HT1080 (cell line): ENCODE data around the gene ARHGAP6. TPM values are rescaled to one million over a fixed set of nuclear protein-coding genes. Genes with fewer than 3 reads are reported as not detected.
"Not testable (repeated sequence)": the region's sequence is repeated elsewhere in the genome, so short reads cannot be mapped to it uniquely, and the experiment has no call there.

ENCODE experiments used
- DNase-seq: peaks from one replicate; pipeline ENCODE4 v3.0.0-alpha.2; 2015; ENCODE audit warnings: low read depth
- total RNA-seq: library from RNA; depleted of rRNA; stranded (reverse); fragments of >200 nt; shearing (Covaris generic); gene quantifications from 2 replicates; pipeline ENCODE4 v1.2.3, GENCODE V29; 2014

ARHGAP6 gene
- total RNA-seq, 1 experiment from 2014 or later, result 0.43 TPM

DNA sequence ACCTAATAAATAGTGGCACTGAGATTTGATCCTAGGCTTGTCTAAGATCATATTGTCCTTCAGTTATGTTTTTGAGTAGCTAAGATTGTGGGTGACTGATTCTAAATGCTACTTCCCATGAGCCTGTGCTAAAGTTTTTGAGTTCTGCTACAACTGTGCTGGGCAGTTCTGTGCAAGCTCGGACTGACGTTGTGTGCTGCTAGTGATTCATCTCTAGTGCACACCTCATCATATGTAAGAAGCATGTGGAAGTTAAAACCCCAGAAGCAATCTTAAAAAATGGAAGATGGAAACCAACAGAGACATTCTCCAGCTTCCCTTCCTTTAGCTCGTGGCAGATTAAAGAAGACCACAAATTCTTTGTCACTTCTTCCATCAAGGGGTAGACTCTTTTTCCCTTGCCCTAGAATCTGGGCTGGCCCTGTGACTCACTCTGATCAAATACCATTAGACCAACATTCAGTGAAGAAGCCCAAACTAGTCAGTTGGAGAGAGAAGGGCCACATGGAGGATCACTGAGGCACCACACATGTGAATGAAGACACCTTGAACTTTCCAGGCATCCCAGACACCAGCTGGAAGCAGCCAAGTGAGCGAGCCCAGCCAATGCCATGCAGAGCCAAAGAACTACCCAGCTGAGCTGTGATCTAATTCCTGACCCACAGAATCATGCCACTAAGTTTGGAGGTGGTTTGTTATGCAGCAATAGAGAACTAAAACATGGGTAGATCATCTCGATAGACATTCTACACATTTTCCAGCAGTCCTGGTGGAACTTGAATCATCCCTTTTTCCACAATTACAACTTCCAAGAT lies 16.8 kb downstream of the ARHGAP6 start:
- DNase-seq, result peak; percentile 33

DNA sequence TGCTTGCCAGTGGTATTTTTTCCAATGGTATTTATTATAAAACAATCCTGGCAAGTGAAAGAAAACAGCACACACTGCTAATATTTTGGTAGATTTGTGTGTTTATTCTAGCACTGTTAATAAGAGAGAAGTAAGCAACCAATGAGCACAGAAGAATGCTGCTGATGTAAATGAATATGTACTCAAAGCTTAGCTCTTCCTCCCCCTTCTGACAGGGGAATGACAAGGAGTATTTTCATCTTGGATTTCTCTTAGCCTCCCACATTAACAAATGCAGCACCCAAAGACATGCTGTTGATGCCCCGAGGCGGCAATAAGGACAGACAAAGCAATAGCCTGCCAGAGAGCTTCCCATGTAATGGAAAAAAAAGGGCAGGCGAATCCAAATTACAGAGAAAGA lies 18.6 kb downstream of the ARHGAP6 start:
- DNase-seq, result no peak

DNA sequence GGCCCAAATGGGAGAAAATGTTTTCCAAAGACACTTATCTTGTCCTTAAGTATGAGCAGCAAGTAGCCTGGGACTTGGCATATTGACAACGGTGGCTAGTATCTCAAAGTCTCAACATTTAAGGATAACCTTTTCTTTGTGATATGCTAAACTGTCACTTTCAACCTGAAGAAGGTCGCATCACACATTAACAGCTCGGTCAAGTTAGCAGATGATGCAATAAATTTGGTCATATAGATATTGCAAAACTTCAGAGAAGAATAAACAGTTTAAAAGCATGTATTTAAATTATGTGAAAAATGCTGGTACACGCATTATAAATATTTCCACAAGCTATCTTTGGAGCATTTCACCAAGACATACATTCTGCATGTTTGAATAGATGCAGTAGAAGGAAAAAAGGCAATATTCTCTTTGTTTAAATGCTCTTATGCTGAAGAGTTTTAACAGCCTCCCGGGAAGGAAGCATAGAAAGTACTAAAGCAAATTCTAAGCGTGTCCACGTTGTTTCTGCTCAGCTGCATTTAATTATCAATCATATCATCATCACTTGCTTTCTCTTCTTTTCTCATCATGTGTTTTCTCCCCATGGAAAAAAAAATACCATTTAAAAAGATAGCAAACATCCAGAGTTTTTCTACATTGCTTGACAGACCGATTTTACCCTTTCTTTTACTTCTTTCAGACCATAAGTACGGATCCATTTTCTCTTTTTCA lies 24.2 kb downstream of the ARHGAP6 start:
- DNase-seq, result no peak

DNA sequence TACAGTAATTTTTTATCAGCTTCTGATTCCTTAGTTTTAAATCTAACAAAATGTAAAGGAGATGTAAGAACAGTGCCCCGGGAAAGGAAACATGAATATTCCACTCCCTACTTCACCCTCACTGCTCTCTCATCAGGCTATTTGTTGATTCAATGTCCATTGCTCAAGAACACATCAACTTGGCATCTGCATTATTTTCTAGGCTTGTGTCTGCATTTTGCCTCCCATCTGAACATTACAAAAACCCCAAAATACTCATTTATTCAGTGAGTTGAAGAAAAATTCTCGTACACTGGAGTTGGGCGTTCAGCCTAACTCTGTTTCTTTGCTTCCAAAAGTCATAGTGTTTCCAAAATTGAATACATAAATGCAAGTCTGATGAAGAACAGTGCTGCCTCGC lies 25.6 kb downstream of the ARHGAP6 start:
- DNase-seq, result no peak

DNA sequence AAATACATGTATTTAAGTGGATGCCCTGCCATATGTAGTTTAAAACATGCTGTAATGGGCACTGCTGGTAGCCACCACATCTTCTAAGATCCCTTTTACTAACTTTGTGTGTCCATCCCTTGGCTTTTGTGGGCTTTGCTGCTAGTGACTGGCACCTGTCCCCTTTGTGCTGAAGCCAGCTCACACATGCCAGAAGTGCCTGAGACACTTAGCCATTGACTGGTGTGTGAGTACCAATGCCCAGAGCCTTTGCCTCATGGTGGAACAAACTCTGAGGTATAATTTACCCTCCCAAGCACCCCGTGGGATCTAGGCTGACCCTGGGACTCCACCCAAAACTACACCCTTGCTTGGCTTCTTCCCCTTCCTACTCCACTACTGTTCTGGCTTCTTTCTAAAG lies 33.0 kb downstream of the ARHGAP6 start:
- DNase-seq, result no peak

DNA sequence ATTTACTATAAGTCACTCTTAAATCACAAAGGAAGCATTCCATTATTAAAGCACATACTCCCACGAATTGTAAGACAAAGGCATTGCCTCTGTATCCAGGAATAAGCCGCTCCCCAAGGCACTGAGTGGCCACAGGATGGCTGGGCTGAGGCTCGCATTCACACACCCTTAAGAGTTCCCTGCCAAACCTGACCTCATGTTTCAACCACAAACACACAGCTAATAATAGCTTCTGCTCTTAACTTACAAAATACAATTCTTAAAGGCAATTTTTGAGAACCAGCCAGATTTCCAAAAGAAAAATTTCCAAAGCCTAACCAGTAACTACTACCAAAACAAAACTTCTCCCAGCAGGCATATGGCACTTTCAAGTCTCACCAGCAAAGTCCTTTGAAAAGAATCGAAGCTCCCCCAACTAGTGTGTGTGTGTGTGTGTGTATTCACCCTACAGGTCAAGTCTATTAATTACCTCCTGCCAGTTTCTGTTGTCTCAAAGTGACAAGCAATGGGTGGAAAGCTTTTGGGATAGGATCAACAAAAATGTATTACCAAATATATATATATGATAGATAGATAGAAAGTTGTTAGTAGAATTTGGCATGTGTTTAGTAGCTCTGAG lies 36.0 kb downstream of the ARHGAP6 start:
- DNase-seq, result peak; percentile 26

DNA sequence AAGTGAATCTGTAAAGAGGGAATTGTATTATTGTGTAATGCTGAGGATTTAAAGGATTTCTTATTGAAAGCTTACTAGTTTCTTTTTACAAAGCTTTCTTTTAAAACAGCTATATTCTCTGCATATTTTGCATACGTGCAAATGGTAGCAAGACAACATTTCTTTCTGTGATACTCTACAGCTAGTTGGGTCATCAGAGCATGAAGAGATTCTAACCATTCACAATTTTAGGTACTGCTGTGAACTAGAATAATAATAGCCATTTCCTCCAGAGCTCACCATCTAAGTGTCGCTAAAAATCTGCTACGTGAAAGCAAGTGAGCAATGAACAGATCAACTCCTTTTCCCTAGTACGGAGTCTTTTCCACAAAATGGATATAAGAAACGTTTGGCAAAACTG lies 37.3 kb downstream of the ARHGAP6 start:
- no peak for DNase-seq

DNA sequence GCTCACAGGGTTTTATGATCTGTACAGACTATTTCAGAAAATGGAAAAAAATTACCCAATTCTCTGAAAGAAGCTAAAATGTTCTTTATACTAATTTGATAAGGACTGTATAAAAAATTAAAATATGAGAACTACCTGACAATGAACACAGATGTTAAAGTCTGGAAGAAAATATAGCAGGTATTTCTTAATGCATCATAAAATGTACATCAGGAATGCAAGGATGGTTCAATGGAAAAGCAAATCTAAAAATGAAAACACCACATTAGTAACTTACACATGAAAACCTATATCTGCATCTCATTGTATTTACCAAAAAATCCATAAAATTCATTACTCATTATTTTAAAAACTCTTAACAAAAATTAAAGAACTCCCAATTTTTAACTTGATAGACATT lies 39.4 kb downstream of the ARHGAP6 start:
- DNase-seq, result no peak

DNA sequence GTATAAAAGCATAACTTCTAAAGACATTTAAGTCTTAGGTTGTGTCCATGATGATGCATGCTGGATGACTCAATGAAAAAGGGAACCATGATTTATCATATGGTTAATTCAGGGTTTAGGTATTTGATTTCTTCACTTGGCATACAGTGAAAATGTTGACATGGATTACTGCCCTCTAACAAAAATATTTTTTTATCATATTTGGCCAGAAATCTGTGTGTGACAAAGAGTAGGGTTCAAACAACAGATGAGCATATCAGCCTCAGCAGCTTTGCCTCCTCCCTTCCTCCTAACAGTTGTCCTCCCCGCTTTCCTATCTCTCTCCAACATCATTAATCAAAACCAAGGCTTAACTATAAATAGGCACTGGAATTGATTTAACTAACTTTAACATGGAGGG lies 46.3 kb downstream of the ARHGAP6 start:
- no peak for DNase-seq

DNA sequence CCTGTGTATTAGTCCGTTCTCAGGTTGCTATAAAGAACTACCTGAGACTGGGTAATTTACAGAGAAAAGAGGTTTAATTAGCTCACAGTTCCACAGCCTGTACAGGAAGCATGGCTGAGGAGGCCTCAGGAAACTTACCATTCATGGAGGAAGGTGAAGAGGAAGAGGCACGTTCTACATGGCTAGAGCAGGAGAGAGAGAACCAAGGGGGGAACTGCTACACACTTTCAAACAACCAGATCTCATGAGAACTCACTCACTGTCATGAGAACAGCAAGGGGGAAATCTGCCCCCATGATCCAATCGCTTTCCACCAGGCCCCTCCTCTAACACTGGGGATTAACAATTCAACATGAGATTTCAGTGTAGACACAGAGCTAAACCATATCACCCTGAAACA lies 51.5 kb downstream of the ARHGAP6 start:
- DNase-seq, result not testable (repeated sequence)

DNA sequence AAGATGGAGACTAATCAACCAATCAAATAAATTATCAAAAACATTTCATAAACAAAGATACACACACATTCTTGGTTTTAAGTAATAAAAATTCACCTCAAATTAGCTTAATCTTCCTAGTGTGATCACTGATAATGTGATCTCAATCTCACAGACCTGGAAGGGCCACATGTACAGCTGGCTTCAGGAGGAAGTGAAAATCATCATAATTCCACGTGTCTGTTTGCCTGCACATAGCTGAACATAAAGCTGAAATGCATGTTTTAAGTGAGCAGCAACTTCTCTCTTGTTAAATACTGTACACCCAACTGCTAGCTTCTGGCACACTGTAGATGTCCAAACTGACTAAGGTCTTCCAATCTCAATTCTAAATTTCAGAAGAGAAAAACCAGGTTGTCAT lies 53.8 kb downstream of the ARHGAP6 start:
- DNase-seq, result no peak

DNA sequence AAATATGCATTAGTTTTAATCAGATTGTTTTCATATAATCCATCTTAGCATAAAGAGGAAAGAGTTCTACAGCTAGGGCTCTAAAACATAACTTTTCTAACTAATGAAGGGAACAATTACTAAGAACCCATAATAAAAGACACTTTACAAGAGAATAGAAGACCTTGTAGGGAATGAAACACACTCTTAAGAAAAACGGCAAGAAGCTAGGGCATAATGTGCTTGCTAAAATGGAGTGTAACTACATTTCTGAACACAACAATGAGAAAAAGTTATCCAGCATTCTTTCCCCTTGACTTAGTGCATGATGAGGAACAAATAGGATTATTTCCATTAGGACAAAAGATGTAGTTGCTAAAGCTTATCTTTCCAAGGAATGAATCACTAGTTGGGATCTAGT lies 54.6 kb downstream of the ARHGAP6 start:
- DNase-seq, result no peak

DNA sequence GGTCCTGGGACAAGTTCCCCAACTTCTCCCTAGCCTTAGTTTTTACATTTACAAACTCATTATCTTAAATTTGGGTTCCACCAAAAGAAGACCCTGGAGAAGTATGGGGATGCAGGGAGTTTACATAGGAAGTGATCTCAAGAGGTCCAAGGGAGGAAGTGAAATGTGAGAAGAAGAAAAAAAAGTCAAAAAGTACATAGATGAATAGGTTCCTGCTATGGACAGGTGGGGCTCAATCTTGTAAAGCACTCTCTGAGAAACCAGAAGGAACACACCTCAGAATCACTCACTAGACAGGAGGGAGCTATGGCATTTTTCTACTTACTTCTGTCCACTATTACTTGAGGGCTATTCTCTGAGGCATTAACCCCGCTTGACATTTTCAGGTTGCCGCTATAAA lies 56.6 kb downstream of the ARHGAP6 start:
- DNase-seq, result no peak

DNA sequence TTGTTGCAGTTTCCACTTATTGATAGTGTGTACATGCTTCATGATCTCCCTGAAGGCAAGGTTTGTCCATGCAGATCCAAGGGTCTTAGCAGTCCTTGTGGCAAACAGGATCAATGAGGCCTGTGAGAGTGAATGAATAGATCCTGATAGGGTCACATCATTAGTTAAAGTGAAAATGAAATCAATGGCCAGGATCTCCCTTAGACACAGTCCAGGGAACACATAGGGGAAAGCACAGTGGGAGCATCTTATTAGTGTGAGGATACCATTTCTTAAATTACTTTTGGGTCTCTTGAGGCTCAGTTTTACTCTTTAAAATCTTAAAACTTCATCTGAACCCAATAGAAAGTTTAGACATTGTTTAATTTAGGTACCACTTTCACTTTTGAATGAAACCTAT lies 59.3 kb downstream of the ARHGAP6 start:
- DNase-seq, result no peak

DNA sequence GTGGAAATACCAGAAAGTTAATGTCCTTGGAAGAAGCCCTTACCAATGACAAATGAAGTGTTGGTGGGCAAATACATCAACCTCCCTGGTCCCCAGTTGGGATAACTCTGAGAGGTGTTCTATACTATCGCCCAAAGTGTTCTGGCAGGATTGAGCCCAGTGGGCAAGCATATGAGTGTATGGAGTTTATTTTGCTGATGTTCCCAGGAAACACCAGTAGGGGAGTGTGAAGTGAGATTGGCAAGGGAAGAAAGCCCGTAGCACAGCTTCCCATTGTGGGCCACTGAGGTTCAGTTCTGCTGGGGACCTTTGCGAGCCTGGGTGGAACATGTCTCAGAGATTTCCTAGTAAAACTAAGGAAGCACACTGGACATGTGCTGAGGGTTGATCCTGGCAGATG lies 65.1 kb downstream of the ARHGAP6 start:
- DNase-seq, result no peak

DNA sequence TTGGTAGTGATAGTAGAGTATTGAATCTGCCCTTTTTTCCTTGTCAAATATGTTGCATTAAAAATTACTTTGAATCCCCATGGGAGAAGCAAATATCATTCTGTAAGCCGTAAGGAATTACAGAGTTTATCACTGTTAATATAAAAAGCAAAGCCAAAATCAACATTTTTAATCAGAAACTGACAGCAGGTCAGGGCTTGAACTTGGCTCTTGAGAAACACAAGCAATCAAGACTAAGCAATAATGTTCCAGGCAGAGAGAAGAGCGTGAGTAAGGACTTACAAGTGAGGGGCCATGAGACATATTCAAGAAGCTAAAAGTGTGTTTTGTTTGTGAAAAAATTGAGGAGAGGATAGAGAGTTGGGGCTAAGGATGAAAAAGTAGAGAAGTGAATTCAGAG lies 68.2 kb downstream of the ARHGAP6 start:
- DNase-seq, result no peak

DNA sequence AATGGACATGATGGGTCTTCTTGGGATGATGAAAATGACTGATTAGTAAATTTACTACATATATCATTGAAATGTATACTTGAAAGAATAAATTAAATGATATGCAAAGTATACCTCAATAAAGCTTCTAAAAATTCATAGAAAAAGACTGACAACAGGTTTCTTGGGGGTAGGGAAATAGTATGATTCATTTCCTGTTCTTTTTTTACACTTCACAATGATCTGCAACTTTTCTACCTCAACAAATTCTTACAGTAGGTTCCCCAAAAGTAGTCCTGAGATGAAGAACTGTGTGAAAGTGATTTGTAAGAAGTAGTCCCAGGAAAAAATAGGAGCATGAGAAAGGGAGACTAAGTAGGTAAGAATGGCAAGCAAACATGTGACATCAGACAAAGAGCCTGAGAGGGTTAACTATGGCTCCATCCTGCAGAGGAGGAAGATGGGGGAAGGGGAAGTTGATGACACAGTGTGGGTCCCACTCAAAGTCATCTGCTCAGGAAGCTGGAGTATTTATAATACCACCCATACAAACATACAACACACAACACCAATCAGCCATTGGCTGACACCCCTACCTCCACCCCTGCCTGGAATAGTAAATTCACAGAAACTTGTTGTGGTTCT lies 73.9 kb downstream of the ARHGAP6 start:
- peak; percentile 51 for DNase-seq

DNA sequence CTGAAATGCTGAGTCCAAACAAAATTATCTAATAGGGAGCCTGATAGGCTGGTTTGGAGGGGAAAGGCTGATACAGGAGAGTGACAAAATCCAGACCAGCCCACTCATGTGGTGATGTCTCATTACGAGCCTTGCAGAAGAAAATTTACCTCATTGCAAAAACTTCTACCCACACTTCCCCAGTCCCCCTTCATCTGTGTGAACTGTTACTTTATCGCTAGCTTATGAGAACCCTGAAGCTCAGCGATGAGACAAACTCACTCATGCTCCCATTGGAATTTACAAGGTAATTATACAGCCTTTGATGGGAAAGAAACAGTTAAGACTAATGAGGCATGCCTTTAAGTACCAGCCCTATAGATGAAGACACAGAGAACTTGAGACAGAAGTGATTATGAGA lies 76.1 kb downstream of the ARHGAP6 start:
- DNase-seq, result no peak

DNA sequence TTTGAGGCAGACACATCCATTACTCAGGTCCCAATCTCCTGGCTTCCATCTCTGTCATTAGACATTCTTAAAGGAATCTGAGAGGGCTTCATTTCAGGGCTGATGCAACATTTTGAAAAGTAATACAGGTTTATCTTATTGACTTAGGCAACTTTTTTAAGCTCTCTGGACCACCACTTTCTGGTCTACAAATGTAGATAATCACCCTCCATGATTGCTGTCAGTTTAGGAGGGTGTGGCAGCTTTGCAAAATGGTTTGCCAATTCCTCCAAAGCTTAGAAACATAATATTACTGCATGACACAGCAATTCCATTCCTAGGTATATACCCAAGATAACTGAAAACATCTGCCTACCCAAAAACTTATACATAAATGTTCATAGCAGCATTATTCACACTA lies 77.6 kb downstream of the ARHGAP6 start:
- no peak for DNase-seq

DNA sequence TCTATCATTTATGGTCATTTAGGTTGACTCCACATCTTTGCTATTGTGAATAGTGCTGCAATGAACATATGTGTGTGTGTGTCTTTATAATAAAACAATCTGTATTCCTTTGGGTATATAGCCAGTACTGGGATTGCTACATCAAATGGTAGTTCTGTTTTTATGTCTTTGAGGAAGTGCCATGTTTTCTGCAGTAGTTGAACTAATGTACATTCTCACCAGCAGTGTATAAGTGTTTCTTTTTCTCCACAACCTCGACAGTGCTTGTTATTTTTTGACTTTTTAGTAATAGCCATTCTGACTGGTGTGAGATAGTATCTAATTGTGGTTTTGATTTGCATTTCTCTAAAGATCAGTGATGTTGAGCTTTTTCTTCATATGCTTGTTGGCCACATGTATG lies 80.5 kb downstream of the ARHGAP6 start:
- no peak for DNase-seq

DNA sequence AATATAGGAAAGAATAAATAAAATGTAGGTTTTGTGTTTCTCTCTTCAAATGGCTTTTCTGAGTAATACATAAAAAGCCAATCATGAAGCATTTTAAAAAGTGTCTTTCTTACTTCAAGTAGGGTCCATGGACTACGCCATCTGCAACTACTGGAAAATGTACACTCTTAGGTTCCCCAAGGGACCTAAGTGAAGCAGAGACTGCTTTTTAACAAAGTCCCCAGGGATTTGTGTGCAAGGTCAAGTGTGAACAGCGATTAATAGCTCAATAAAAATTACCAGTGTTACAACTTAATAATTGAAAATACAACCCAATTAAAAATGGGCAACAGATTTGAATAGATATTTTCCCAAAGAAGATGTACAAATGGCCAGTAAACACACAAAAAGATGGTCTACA lies 84.9 kb downstream of the ARHGAP6 start:
- DNase-seq, result no peak
